GM18861 (cell line): ENCODE data around the gene TRPM8.
"Not testable (repeated sequence)": the region's sequence is repeated elsewhere in the genome, so short reads cannot be mapped to it uniquely, and the experiment has no call there.

Experiments
- ATAC-seq: cut with Tn5 transposase; IDR thresholded peaks from one replicate; pipeline ENCODE4 v1.9.1; 2021; ENCODE audit not compliant: unreplicated experiment

Gene TRPM8

GRCh38 chr2:233917116-233917515 lies at the start of gene TRPM8:
TRPM8 (plus strand) TSS chr2:233917373; CDS start chr2:233926538, 9,165 bp downstream.
- no peak for ATAC-seq

- no peak for ATAC-seq
Measured at GRCh38 chr2:233867993-233868532, 49.1 kb upstream of the TRPM8 start, which contains the start of gene MSL3B. MSL3B (minus strand) TSS chr2:233868386.

- no peak for ATAC-seq
Measured at GRCh38 chr2:233871432-233871831, 45.7 kb upstream of the TRPM8 start.

GRCh38 chr2:233872125-233872524 lies 45.0 kb upstream of the TRPM8 start:
- not testable (repeated sequence) for ATAC-seq

GRCh38 chr2:233882353-233882752 lies 34.8 kb upstream of the TRPM8 start:
- no peak for ATAC-seq

- ATAC-seq: no peak
Measured at GRCh38 chr2:233892793-233893192, 24.4 kb upstream of the TRPM8 start.

GRCh38 chr2:233896253-233896652 lies 20.9 kb upstream of the TRPM8 start:
- not testable (repeated sequence) for ATAC-seq

- no peak for ATAC-seq
Measured at GRCh38 chr2:233901367-233901766, 15.8 kb upstream of the TRPM8 start.

GRCh38 chr2:233901884-233902283 lies 15.3 kb upstream of the TRPM8 start:
- ATAC-seq: no peak

GRCh38 chr2:233905945-233906344 lies 11.2 kb upstream of the TRPM8 start:
- ATAC-seq: no peak

GRCh38 chr2:233907627-233908026 lies 9.5 kb upstream of the TRPM8 start:
- no peak for ATAC-seq

GRCh38 chr2:233912691-233913423 lies 4.3 kb upstream of the TRPM8 start:
- no peak for ATAC-seq

GRCh38 chr2:233915128-233915527 lies 2.0 kb upstream of the TRPM8 start:
- ATAC-seq: no peak

GRCh38 chr2:233919319-233919718 lies 2.1 kb downstream of the TRPM8 start:
- no peak for ATAC-seq

GRCh38 chr2:233919938-233920337 lies 2.8 kb downstream of the TRPM8 start:
- ATAC-seq: no peak

GRCh38 chr2:233922471-233922870 lies 5.3 kb downstream of the TRPM8 start:
- ATAC-seq: no peak

- no peak for ATAC-seq
Measured at GRCh38 chr2:233925402-233925801, 8.2 kb downstream of the TRPM8 start.

- ATAC-seq: no peak
Measured at GRCh38 chr2:233926806-233927205, 9.6 kb downstream of the TRPM8 start.

GRCh38 chr2:233928594-233929351 lies 11.6 kb downstream of the TRPM8 start:
- no peak for ATAC-seq

GRCh38 chr2:233929352-233930022 lies 12.3 kb downstream of the TRPM8 start:
- no peak for ATAC-seq

GRCh38 chr2:233934524-233934923 lies 17.4 kb downstream of the TRPM8 start:
- ATAC-seq: no peak
